Glutamatergic neuron (in vitro differentiated cells): ENCODE data around the gene CEP112. TPM values are rescaled to one million over a fixed set of nuclear protein-coding genes. Genes with fewer than 3 reads are reported as not detected.

Source experiments
- DNase-seq: peaks from one replicate; pipeline ENCODE4 v3.0.0; 2022
- H3K27ac Mint-ChIP-seq: one replicate; pipeline ENCODE4 v1.8.0; 2020; ENCODE audit warnings: mild to moderate bottlenecking, mixed read lengths, inconsistent platforms; ENCODE audit not compliant: unreplicated experiment
- H3K27me3 Mint-ChIP-seq: one replicate; pipeline ENCODE4 v1.8.0; 2020; ENCODE audit warnings: mild to moderate bottlenecking, moderate library complexity, mixed read lengths, inconsistent platforms; ENCODE audit not compliant: unreplicated experiment
- H3K36me3 Mint-ChIP-seq: one replicate; pipeline ENCODE4 v1.8.0; 2020; ENCODE audit warnings: mild to moderate bottlenecking, mixed read lengths, inconsistent platforms; ENCODE audit not compliant: unreplicated experiment
- H3K4me1 Mint-ChIP-seq: one replicate; pipeline ENCODE4 v1.8.0; 2020; ENCODE audit warnings: mild to moderate bottlenecking, low read depth, mixed read lengths, inconsistent platforms; ENCODE audit not compliant: unreplicated experiment
- H3K4me3 Mint-ChIP-seq: one replicate; pipeline ENCODE4 v1.8.0; 2020; ENCODE audit warnings: mild to moderate bottlenecking, mixed read lengths, inconsistent platforms; ENCODE audit not compliant: unreplicated experiment
- H3K9me3 Mint-ChIP-seq: one replicate; pipeline ENCODE4 v1.8.0; 2020; ENCODE audit warnings: mild to moderate bottlenecking, moderate library complexity, mixed read lengths, inconsistent platforms; ENCODE audit not compliant: unreplicated experiment
- CTCF ChIP-seq: fragments of 200-600 bp; sonication (generic); IDR thresholded peaks from one replicate; pipeline ENCODE4 v1.5.0; 2021; ENCODE audit not compliant: partially characterized antibody, unreplicated experiment
- total RNA-seq: library from RNA; stranded (reverse); fragmentation: NEBNext Ultra II Directional; extraction: Animal tissue kit (Norgen Biotek cat#: 25700); gene quantifications from one replicate; pipeline ENCODE4 v1.2.1, GENCODE V29; 2021; ENCODE audit not compliant: unreplicated experiment

The CEP112 gene
- total RNA-seq, 1 donor from 2014 or later = 8.5 TPM

- Mint-ChIP-seq H3K9me3 (no peaks in the 10 kb centered on the region), H3K4me3 (no peak overlapping the region), H3K27me3 (peaks cover 1% of the 10 kb centered on the region), H3K27ac (no peak overlapping the region), H3K4me1 (no peaks in the 10 kb centered on the region), H3K36me3 (no peaks in the 10 kb centered on the region)
- no peak for DNase-seq
- TF ChIP-seq CTCF = no peak
Observed at GRCh38 chr17:66227212-66228045, 35.5 kb upstream of the CEP112 start.

GRCh38 chr17:66222798-66223350 is 30.9 kb upstream of the CEP112 start:
- peaks cover 1% of the 10 kb centered on the region for H3K27me3 Mint-ChIP-seq
- no peak overlapping the region for H3K4me3 Mint-ChIP-seq
- no peak overlapping the region for H3K27ac Mint-ChIP-seq
- H3K9me3 Mint-ChIP-seq = no peaks in the 10 kb centered on the region
- no peak for TF ChIP-seq CTCF
- no peak for DNase-seq
- no peaks in the 10 kb centered on the region for H3K36me3 Mint-ChIP-seq
- H3K4me1 Mint-ChIP-seq = no peaks in the 10 kb centered on the region

- no peaks in the 10 kb centered on the region for H3K4me1 Mint-ChIP-seq
- DNase-seq = no peak
- H3K4me3 Mint-ChIP-seq = no peak overlapping the region
- no peaks in the 10 kb centered on the region for H3K9me3 Mint-ChIP-seq
- no peaks in the 10 kb centered on the region for H3K36me3 Mint-ChIP-seq
- TF ChIP-seq CTCF = no peak
- peaks cover 1% of the 10 kb centered on the region for H3K27me3 Mint-ChIP-seq
- H3K27ac Mint-ChIP-seq = no peak overlapping the region
Observed at GRCh38 chr17:66221755-66222530, 30.0 kb upstream of the CEP112 start.

- DNase-seq = no peak
- Mint-ChIP-seq H3K4me3 (no peak overlapping the region), H3K4me1 (no peaks in the 10 kb centered on the region), H3K27me3 (peaks cover 1% of the 10 kb centered on the region), H3K27ac (no peak overlapping the region), H3K9me3 (no peaks in the 10 kb centered on the region), H3K36me3 (no peaks in the 10 kb centered on the region)
- TF ChIP-seq CTCF = no peak
Observed at GRCh38 chr17:66221343-66221742, 29.4 kb upstream of the CEP112 start.
